Tibial artery (tissue), 4 donors: ENCODE measurements around the gene PLA2G2A.
"Not testable (repeated sequence)": the region's sequence is repeated elsewhere in the genome, so short reads cannot be mapped to it uniquely, and the experiment has no call there.

Experiments
- DNase-seq, 2 donors: peaks; one replicate each; pipeline ENCODE4 v3.0.0-alpha.2; 2019
- H3K27ac ChIP-seq, 2 donors: fragments of 200-600 bp; sonication (generic) in 1 of 2; 1 replicate in 1 of 2; 2 replicates in 1 of 2; pipeline ENCODE4 v1.5.1; 2018 to 2019; ENCODE audit warnings: mild to moderate bottlenecking in 1 of 2
- H3K27me3 ChIP-seq, 2 donors: fragments of 200-600 bp; sonication (generic) in 1 of 2; one replicate each; pipeline versions ENCODE4 v1.5.1 to v1.6.0; 2016 to 2019
- H3K36me3 ChIP-seq, 3 donors: fragments of 200-600 bp; sonication (generic) in 2 of 3; one replicate each; pipeline ENCODE4 v1.5.1; 2016 to 2019; ENCODE audit warnings: mild to moderate bottlenecking in 2 of 3
- H3K4me1 ChIP-seq, 4 donors: fragments of 200-600 bp; sonication (generic) in 2 of 4; 1 replicate in 3 of 4; 2 replicates in 1 of 4; pipeline ENCODE4 v1.5.1; 2016 to 2019
- H3K4me3 ChIP-seq, 2 donors: fragments of 200-600 bp; sonication (generic) in 1 of 2; 1 replicate in 1 of 2; 2 replicates in 1 of 2; pipeline ENCODE4 v1.5.1; 2018 to 2019; ENCODE audit warnings: mild to moderate bottlenecking in 2 of 2
- H3K9me3 ChIP-seq, 3 donors: fragments of 200-600 bp; sonication (generic) in 1 of 3; one replicate each; pipeline ENCODE4 v1.5.1; 2016 to 2019
- CTCF ChIP-seq, 2 experiments: fragments of 200-600 bp in 1 of 2; fragments of 450-650 bp in 1 of 2; IDR thresholded peaks; one replicate each; pipeline ENCODE4 v1.5.1; 2017 to 2019; ENCODE audit warnings: antibody characterized with exemption in 2 of 2, mild to moderate bottlenecking in 1 of 2, moderate library complexity in 1 of 2
- intact Hi-C: fragments of 100-400 bp; cut with DNase I; formaldehyde crosslinking; loops from one replicate; pipeline ENCODE4 v1.15.0; 2023; ENCODE audit warnings: low total_unique reads

Gene PLA2G2A

GRCh38 chr1:20010016-20010415 lies 30.6 kb upstream of the PLA2G2A start:
- intact Hi-C loops: no loop called here
- H3K9me3 ChIP-seq: peaks cover 0 to 10% (median 10%) of the 10 kb centered on the region in 3 donors
- no peak overlapping the region for H3K4me3 ChIP-seq
- no peaks in the 10 kb centered on the region for H3K36me3 ChIP-seq
- no peak for TF ChIP-seq CTCF (IDR thresholded peaks at IDR 0.05)
- no peak for DNase-seq
- no peak overlapping the region for H3K27ac ChIP-seq
- H3K27me3 ChIP-seq: peaks cover 0 to 2% of the 10 kb centered on the region in 2 donors
- H3K4me1 ChIP-seq: no peaks in the 10 kb centered on the region

- no peak for TF ChIP-seq CTCF (IDR thresholded peaks at IDR 0.05)
- Histone ChIP-seq H3K27me3 (peaks cover 0 to 2% of the 10 kb centered on the region in 2 donors), H3K4me3 (no peak overlapping the region), H3K36me3 (no peaks in the 10 kb centered on the region), H3K27ac (no peak overlapping the region), H3K9me3 (peaks cover 0 to 8% (median 7%) of the 10 kb centered on the region in 3 donors), H3K4me1 (no peaks in the 10 kb centered on the region)
- DNase-seq: no peak
- intact Hi-C loops: no loop called here
Observed at GRCh38 chr1:20009212-20009611, 29.8 kb upstream of the PLA2G2A start.

GRCh38 chr1:20008391-20008841 lies 29.0 kb upstream of the PLA2G2A start:
- Histone ChIP-seq H3K27ac (no peak overlapping the region), H3K27me3 (peaks cover 0 to 2% of the 10 kb centered on the region in 2 donors), H3K4me1 (no peaks in the 10 kb centered on the region), H3K4me3 (no peak overlapping the region), H3K9me3 (no peaks in the 10 kb centered on the region), H3K36me3 (no peaks in the 10 kb centered on the region)
- intact Hi-C loops: no loop called here
- TF ChIP-seq CTCF (IDR thresholded peaks at IDR 0.05): no peak
- DNase-seq: peak in 1 of 2 donors; percentile 55

GRCh38 chr1:19998823-19999222 lies 19.4 kb upstream of the PLA2G2A start:
- H3K9me3 ChIP-seq, H3K27ac ChIP-seq, H3K36me3 ChIP-seq, H3K4me1 ChIP-seq, DNase-seq, H3K4me3 ChIP-seq, intact Hi-C loops: not testable (repeated sequence)
- H3K27me3 ChIP-seq: peaks cover 0 to 30% of the 10 kb centered on the region in 2 donors
- TF ChIP-seq CTCF (IDR thresholded peaks at IDR 0.05): peak in 1 of 2 experiments; percentile 11

GRCh38 chr1:19990689-19991088 lies 11.3 kb upstream of the PLA2G2A start:
- no peak for DNase-seq
- Histone ChIP-seq H3K36me3 (no peaks in the 10 kb centered on the region), H3K4me1 (no peaks in the 10 kb centered on the region), H3K27me3 (peaks cover 0 to 10% of the 10 kb centered on the region in 2 donors), H3K9me3 (peaks cover 0 to 2% (median 0%) of the 10 kb centered on the region in 3 donors), H3K4me3 (no peak overlapping the region), H3K27ac (no peak overlapping the region)
- intact Hi-C loops: no loop called here
- no peak for TF ChIP-seq CTCF (IDR thresholded peaks at IDR 0.05)

- H3K27ac ChIP-seq, intact Hi-C loops, H3K9me3 ChIP-seq, H3K27me3 ChIP-seq, DNase-seq, H3K36me3 ChIP-seq, H3K4me3 ChIP-seq, H3K4me1 ChIP-seq: not testable (repeated sequence)
Observed at GRCh38 chr1:19990182-19990582, 10.8 kb upstream of the PLA2G2A start.
